Activated CD8-positive, alpha-beta memory T cell treated with anti-CD3 and anti-CD28 coated beads, Interleukin-2, amount 50 U/mL, for 1 hour (primary cell): Measurements from ENCODE around the gene CFAP69.
A peak's percentile ranks its signal among the peaks of the same experiment; 100 is the strongest.
"Not testable (repeated sequence)": the region's sequence is repeated elsewhere in the genome, so short reads cannot be mapped to it uniquely, and the experiment has no call there.

ENCODE experiments used
- DNase-seq: peaks from one replicate; pipeline ENCODE4 v3.0.0-alpha.2; 2020; ENCODE audit errors: extremely low read depth

The CFAP69 gene

DNA sequence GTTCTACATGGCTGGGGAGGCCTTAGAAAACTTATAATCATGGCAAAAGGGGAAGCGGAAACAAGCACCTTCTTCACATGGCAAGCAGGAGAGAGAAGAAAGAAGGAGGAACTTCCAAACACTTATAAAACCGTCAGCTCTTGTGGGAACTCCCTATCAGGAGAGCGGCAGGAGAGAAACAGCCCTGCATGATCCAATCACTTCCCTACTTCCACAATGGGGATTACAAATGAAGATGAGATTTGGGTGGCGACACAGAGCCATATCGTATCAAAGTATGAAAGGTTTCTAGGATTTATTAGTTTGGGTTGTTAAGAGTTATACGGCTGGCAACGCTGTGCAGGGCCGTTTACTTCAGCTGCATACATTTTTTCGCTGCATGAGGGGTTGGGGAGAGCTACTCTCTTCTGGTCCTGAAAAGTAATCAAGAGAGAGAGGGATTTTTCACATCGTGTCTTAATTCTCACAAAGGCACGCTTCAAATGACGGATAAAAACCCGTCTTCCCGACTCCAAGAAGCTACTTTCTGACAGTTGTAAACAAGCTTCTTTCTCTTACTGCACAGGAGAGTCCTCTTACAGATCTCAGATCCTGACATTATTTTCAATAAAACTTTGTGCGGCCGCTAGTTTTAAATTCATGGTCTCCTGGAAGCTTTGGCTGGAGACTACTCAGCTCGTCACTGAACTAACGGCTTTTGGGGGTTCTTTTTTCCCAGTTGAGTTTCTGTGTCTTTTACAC lies 100.8 kb downstream of the CFAP69 start:
- DNase-seq = no peak

DNA sequence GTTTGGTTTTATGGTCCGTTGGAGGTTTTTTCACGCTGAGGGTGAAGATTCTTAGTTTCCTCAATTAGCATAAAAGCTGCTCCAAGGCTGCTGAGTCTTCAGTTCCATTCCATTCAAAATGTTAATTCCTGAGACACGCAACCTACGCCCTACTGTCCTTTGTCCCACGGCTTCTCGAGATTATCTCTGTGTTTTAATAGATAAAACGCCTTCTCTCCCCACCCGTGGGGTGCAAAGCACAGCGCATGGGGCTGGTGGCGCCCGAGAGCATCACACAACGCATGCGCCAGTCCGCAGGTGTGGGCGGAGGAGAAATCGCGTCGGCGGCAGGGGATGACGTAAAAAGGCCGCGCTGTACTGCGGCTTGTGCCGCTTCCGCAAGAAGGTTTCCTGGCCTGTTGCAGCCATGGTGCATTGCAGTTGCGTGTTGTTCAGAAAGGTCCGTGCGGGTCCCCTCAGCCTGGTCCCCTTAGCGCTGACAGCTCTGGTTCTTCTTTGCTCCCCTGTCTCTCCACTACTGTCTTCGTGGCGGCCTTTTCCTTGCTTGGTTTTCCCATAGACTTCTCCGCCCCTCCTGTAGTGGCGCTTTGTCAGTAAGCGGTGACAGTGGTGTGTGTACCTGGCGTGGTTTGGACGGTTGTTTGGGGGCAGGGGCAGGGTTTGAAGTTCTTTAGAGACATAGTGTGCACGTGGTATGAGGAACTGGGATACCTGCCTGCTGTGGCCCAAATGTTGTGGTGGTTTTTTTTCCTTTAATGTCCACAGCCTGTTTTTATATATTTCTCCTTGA lies 101.6 kb downstream of the CFAP69 start, which contains the start of gene GTPBP10:
TSS of gene GTPBP10 (plus strand) at position 381 of the 790 bp plus-strand sequence. CDS start at position 407, 26 bp downstream.
- peak; percentile 79 for DNase-seq

DNA sequence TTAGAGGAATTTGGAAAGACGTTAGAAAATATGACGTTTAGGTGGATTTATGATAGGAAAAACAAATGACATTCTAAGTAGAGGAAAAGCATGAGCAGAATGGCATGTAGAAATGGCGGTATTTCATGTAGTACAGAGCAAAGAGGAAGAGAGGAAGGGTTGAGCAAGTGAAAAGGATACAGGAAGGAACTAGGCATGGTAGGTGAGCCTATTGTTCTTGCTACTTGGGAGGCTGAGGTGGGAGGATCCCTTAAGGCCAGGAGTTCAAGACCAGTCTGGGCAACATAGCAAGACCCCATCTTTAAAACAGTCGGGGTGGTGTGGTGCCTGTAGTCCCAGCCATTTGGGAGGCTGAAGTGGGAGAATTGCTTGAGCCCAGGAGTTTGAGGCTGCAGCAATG lies 102.8 kb downstream of the CFAP69 start:
- no peak for DNase-seq

DNA sequence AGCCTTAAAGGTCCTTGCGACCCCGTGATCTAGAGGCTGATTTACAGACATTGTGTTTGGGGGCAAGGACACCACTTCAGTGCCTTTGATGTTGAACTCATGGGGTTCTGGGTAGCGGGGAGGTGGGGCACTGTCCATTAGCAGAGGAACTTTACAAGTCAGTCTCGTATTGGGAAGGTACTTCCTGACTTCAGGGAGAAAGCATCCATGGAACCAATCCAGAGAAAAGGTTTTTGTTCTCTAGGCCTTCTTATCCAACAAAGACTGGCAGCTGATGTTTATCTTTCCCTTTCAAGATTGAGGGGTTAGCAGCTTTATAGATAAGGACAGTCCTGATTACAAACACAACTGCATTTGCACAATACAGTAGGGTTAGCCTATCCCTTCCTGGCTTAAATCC lies 104.3 kb downstream of the CFAP69 start:
- no peak for DNase-seq

DNA sequence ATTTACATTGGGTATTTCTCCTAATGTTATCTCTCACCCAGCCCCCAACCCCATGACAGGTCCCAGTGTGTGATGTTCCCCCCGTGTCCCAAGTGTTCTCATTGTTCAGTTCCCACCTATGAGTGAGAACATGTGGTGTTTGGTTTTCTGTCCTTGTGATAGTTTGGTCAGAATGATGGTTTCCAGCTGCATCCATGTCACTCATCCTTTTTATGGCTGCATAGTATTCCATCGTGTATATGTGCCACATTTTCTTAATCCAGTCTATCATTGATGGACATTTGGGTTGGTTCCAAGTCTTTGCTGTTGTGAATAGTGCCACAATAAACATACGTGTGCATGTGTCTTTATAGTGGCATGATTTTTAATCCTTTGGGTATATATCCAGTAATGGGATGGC lies 105.1 kb downstream of the CFAP69 start:
- DNase-seq = not testable (repeated sequence)

DNA sequence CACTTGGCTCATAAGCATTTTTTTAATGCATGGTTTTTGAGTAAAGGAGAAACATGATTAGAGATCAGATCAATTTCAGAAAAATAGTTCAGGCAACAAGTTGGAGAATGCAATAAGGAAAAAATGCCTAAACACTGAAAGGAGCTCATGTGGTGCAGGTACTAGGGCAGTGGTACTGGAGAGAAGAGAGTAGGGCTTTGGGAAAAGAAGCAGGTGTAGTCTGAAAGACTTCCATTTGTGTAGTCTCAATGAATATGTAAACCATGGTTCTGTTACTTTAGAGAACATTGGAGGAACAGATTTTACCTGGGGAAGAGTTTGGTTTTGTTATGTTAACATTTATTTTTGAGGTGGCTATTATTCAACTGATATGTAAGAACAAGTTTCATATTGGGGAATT lies 107.0 kb downstream of the CFAP69 start:
- no peak for DNase-seq
